Fibroblast of lung (primary cell): ENCODE measurements around the gene RNU5D-1.

Experiments
- EZH2 ChIP-seq: IDR thresholded peaks from 2 replicates; pipeline ENCODE4 v1.5.1; 2012; ENCODE audit warnings: low read length, control low read depth, mild to moderate bottlenecking; ENCODE audit errors: missing control alignments
- TF ChIP-seq, protein P1 (sequence below), 2 donors: IDR thresholded peaks in 1 of 2; conservative IDR thresholded peaks in 1 of 2; 1 replicate in 1 of 2; 2 replicates in 1 of 2; pipeline ENCODE4 v1.5.1; 2011 to 2012; ENCODE audit warnings: low read length in 2 of 2, control low read depth in 1 of 2, inconsistent platforms in 1 of 2, low read depth in 1 of 2, mild to moderate bottlenecking in 1 of 2

DNA sequence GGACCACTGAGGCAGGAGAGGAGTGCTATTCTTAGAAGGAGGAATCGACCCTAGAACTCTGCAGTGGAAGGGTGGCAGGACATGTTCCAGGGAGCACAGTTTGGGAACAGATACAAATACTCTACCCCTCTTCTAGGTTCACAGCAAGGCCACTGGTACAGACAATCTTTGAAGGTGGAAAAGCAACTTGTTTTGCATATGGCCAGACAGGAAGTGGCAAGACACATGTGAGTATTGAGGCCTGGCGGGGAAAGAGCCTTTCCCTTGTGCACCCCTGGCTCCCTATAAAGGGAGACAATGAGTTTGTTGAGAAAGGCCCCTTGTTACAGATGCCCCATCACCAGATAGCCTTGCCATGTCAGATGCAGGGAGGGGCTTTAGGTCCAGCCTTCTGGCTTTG, 26.4 kb upstream of the RNU5D-1 start:
- TF ChIP-seq, protein P1, sequence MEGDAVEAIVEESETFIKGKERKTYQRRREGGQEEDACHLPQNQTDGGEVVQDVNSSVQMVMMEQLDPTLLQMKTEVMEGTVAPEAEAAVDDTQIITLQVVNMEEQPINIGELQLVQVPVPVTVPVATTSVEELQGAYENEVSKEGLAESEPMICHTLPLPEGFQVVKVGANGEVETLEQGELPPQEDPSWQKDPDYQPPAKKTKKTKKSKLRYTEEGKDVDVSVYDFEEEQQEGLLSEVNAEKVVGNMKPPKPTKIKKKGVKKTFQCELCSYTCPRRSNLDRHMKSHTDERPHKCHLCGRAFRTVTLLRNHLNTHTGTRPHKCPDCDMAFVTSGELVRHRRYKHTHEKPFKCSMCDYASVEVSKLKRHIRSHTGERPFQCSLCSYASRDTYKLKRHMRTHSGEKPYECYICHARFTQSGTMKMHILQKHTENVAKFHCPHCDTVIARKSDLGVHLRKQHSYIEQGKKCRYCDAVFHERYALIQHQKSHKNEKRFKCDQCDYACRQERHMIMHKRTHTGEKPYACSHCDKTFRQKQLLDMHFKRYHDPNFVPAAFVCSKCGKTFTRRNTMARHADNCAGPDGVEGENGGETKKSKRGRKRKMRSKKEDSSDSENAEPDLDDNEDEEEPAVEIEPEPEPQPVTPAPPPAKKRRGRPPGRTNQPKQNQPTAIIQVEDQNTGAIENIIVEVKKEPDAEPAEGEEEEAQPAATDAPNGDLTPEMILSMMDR (conservative IDR thresholded peaks at IDR 0.05 in 1 of 2, IDR thresholded peaks at IDR 0.05 in 1 of 2; ENCODE audit: low read depth in 1 of 2, low read length in 2 of 2): no peak
- TF ChIP-seq EZH2: no peak
